KBM-7 (cell line): ENCODE data around the gene THNSL1.
"Not testable (repeated sequence)": the region's sequence is repeated elsewhere in the genome, so short reads cannot be mapped to it uniquely, and the experiment has no call there.

Experiments used
- DNase-seq: peaks from one replicate; pipeline ENCODE4 v3.0.0-alpha.2; 2015
- in situ Hi-C: fragments of 300-500 bp; cut with MboI; formaldehyde crosslinking; loops from 2 replicates; pipeline ENCODE4 v1.14.3; 2020; ENCODE audit warnings: low sequenced_read_pairs, low pct_unique_long_range_greater_than_20kb, mixed read lengths

The THNSL1 gene

DNA sequence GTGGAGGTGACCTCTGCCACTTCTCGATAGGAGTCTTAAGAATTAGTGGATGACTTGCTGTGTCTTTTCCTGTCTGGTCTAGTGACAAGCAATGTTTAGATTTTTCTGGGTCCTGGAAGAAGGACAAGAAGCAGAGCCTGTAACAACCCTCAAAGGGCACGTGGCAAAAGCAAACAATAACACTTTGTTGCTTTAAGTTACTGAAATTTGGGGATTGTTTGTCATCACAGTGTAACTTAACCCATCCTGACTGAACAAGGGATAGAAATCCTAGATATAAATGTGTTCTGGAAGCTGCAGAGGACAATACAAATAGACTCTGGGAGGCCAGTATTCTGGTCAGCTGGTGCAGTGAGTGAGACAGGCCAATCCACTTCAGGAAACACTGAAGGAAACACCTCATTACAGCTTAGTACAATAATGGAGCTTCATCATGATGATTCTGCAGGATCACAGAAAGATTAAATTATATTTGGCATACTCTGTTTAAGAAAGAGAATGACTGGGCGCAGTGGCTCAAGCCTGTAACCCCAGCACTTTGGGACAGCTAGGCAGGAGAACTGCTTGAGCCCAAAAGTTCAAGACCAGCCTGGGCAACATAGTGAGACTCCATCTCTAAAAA lies 23.8 kb upstream of the THNSL1 start:
- no peak for DNase-seq
- in situ Hi-C loops: no loop called here

DNA sequence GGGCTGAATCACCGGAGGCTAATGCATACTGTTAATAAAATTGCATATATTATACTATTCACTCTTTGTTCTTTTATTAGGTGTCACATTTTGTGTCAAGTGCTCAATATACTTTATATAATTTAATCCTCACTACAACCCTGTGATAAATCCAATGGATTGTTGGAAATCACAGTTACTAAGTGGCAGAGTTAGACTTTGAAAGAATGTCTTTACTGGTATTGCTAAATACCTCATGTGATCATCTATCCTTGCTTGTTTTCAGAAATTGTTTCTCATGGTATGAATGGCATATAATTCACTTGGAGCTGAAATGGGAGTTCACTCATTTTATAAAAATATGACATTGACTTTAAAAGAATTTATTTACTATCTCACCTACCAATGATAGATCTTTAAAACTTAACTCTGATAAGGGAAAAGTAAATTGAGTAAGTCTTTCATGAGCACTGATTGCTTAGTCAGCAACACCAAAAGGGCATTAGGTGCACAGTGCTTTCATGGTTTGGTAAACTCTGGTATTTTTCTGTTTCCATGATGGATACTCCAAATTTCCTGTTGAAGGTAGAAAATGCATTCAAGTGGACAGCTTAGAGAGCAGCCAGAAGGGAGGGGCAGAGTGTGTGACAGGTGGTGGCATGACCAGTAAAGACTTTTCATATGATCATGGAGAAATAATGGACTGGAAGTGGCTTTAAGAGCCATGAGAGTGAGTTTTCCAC lies 23.0 kb upstream of the THNSL1 start:
- no peak for DNase-seq
- in situ Hi-C loops: no loop called here

DNA sequence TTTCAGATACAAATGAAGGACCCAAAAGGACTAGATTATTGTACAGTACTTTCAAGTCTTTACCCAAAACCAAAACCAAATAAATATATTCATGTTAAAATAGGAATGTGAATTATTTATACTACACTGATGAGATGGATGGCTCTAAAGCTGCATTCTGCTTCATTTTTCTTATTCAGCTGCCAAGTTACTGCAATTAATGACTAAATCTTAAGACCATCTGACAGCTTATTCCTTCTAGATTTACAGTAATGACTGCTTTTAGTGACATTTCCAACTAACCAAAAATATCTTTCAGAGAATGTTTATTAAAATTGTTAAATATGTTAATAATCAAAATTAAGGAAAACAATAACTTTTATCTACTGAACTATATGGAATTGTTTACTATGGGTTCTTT lies 21.3 kb upstream of the THNSL1 start:
- in situ Hi-C loops: no loop called here
- no peak for DNase-seq

DNA sequence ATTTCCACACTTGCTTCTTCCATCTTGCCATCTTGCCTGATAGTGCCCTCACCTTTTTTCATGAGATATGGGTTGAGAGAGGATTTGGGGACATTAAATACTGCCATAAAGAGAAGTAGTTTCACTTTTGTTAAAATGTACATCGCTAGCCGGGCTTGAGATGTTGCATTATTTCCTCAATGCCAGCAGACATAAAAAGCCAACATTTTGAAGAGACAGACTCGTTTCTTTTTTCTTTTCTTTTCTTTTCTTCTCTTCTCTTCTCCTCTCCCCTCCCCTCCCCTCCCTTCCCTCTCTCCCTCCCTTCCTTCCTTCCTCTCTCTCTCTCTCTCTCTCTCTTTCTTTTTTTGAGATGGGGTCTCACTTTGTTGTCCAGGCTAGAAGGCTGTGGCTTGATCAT lies 18.4 kb upstream of the THNSL1 start:
- in situ Hi-C loops: no loop called here
- DNase-seq: no peak

DNA sequence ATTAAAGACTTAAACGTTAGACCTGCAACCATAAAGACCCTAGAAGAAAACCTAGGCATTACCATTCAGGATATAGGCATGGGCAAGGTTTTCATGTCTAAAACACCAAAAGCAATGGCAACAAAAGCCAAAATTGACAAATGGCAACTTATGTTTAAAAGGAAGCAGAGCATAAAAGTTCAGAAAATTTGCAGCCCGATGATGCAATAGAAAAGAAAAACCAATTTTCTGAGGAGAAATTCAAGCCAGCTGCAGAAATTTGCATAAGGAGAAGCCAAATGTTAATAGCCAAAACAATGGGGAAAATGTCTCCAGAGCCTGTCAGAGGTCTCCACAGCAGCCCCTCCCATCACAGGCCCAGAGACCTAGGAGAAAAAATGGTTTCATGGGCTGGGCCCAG lies 4.8 kb upstream of the THNSL1 start:
- DNase-seq, in situ Hi-C loops: not testable (repeated sequence)

DNA sequence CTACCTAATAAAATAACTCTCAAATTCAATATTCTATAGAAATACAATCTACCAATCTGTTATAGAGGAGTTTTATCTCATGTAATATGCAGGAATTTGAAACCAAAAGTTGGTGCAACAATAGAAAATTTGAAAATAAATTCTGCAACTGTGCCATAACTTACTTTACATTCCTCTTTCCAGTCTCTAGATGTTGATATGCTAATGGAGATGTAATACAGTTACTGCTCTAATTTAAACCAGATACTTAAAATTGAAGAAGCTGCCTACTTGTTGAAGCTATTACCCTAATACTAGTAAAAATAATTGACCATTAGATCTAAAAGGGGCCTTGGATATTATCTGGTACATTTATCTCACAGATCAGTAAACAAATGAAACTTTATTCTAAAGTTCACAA lies 1.8 kb upstream of the THNSL1 start:
- in situ Hi-C loops: no loop called here
- DNase-seq: no peak

DNA sequence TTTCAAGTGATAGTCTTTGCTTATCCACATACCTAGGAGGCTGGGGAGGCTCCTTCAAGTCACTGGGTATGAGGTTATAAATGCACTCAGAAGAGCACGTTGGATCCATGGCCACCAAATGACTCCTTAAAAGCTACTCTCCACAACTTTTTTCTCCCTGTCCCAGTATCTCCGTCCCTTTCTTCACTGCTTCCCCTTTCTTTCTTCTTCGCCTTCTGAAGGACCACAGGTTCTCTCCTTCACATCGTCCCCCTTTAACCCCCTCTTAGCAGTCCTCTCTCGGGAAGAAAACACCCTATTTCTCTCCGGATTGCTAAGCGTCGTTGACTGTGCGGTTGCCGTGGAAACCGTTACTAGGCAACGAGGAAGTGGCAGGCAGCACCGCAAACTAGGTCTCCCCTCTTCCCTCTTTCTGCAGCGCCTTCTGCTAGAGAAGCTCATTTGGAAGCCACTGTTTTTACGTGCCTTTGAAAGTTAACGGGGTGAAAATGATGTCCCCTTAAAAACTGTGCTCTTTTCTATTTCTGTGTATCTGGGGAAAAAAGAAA lies 510 bp upstream of the THNSL1 start, which contains the start of gene ENKUR:
Gene ENKUR, minus strand, starts transcription at position 331 of the 548 bp plus-strand sequence. Its CDS starts 222 bp downstream, at position 109.
- in situ Hi-C loops: no loop called here
- peak; percentile 96 for DNase-seq

DNA sequence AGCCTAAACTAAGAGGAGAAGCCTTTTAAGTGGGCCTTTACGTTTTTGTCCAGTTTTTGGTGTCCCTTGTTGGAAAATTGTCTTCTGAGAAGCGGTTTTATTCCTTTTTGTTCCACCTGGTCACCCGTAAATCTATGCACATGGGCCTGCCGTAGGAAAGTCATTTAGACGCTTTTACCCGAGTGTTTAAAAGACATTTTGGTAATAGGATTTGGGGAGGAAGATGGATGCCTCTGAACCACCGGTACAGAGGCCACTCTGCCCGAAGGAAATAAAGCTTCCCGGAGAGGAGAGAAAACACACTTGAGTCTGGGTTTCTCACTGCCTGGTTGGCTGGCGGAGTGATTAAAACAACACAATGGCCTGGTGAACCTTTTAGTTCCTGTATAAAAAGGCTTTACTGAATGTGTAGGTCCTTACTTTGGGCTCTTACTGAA lies 760 bp downstream of the THNSL1 start:
- DNase-seq: no peak
- in situ Hi-C loops: no loop called here

DNA sequence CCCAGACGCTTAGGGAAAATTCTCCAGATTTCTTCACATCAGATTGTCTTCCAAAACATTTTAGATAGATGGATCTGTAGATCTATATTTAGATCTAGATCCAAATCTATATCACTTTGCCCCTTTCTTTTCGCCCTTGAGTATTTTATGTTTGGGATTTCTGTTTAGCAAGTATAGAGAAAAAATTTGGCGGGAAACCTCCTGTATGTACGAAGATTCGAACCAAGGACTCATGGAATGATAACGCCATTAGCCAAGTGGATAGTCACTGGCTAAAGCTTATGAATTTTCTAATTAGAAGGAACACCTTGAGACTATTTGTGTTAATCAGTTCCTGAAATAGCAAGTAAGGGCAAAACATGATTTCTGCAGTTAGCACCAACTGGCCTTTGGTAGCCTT lies 1.2 kb downstream of the THNSL1 start:
- in situ Hi-C loops: no loop called here
- peak; percentile 20 for DNase-seq

DNA sequence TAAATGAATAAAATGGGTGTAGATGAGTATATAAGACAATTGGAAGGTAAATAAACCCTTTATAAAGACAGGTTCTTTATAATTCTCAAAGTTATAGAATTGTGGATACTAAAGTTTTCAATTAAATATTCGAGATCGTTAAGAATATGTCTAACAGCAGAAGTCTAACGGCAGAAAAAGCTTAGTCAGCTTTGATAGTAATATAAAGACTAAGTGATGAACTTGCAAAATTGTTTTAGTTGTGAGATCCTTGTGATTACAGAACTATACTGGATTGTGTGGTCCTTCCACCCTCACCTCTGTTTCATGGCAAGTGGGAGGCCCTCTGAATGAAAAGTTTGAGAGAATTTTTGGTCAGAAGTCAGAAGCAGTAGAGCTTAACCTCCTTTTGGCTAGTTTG lies 2.3 kb downstream of the THNSL1 start:
- in situ Hi-C loops: no loop called here
- no peak for DNase-seq

DNA sequence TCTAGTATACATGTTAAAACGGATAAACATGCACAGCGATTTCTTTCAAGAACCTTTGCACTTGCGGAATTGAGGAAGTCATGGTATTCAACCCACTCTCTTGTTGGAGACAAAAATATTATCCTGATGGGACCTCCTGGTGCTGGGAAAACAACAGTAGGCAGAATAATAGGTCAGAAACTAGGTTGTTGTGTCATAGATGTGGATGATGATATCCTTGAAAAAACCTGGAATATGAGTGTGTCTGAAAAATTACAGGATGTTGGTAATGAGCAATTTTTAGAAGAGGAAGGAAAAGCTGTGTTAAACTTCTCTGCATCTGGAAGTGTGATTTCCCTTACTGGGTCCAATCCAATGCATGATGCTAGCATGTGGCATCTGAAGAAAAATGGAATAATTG lies 6.9 kb downstream of the THNSL1 start:
- DNase-seq: peak; percentile 24
- in situ Hi-C loops: no loop called here

DNA sequence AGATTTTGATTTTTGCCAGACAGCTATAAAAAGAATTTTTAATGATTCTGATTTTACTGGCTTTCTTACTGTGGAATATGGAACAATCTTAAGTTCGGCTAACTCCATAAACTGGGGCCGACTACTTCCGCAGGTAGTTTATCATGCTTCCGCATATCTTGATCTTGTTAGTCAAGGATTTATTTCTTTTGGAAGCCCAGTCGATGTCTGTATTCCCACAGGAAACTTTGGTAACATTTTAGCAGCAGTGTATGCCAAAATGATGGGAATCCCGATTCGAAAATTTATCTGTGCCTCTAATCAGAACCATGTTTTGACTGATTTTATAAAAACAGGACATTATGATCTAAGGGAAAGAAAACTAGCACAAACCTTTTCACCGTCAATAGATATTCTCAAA lies 8.1 kb downstream of the THNSL1 start:
- DNase-seq: no peak
- in situ Hi-C loops: no loop called here

DNA sequence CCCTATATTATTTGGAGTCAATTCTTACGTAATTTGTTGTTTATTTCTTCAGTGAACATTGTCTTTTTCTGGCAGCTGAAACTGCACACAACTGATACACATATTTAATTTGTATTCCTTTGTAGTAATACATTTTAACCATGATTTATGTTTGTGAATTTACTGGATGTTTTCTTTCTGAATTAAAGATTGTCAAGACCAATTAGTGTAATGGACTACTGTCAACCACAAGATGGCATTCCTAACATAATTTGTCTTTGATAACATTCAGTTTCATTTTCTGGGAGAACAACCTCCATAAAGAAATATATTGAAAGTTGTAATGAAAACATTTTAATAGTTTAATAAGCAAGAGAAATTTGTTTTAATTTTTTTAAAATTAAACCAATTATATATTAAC lies 10.1 kb downstream of the THNSL1 start:
- in situ Hi-C loops: no loop called here
- DNase-seq: no peak

DNA sequence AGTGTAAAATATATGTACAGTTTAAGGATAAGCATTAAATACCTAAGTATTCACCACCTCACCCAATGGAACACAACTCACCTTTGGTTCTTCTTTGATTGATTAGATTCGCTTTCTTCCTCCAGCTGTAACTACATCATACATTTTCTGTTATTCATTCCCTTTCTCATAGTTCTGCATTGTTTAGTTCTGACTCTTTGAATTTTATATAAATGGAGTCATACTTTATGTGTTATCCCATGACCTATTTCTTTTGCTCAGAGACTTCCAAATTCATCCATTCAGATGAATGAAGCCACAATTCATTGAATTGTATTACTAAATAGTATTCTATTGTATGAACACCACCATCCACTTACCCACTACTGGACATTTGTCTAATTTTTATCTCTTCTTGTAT lies 12.3 kb downstream of the THNSL1 start:
- in situ Hi-C loops: no loop called here
- no peak for DNase-seq

DNA sequence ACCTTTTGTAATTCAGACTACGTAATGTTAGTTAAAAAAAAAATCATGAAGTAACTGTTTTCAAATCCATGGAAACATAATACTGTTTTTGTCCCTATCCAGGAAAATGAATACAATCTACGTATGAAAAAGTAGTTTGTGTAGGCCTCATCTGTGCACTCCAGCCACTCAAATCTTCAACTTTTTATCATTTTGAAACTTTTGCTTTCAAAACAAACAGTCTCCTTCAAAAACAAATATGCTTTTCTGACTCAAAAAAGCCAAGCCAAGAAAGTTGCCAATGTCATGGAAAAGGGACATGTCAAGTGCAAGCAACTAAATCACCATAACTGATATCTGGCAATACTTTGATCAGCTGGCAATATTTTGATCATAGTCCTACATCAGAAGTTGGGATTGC lies 13.1 kb downstream of the THNSL1 start:
- DNase-seq: no peak
- in situ Hi-C loops: no loop called here

DNA sequence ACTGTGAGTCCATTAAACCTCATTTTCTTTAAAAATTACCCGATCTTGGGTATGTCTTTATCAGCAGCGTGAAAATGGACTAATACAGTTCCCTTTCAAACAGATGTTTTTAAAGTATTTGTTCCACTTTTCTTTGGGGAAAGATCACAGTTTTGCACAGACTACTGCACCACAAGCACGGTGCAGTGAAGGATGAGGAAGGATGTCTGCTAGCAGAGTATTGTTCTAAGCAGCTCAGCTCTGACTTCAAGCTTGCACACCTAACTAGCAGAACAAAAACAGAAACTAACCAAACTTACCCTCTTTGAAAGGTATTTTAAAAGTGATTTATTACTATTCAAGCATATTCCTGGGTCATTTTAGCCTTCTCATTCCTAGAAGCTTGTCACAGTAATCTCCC lies 20.0 kb downstream of the THNSL1 start:
- in situ Hi-C loops: no loop called here
- no peak for DNase-seq

DNA sequence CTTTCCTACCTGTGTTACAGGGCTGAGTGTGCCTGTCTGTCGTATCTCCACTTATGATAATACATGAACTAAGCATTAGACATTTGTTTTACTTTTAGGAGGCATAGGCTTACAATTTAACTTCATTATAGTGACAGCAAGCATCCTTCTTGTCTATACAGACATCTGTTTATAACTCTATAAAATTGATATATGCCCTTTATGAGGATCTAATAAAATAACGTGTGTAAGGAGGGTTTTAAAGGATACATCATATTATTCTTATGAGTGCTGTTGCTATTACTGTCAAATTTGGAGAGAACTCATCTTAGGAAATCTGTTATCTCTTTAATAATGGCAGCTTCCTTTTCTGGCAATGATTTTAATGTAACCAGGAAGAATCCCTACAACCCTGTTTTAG lies 21.9 kb downstream of the THNSL1 start:
- DNase-seq: no peak
- in situ Hi-C loops: no loop called here

DNA sequence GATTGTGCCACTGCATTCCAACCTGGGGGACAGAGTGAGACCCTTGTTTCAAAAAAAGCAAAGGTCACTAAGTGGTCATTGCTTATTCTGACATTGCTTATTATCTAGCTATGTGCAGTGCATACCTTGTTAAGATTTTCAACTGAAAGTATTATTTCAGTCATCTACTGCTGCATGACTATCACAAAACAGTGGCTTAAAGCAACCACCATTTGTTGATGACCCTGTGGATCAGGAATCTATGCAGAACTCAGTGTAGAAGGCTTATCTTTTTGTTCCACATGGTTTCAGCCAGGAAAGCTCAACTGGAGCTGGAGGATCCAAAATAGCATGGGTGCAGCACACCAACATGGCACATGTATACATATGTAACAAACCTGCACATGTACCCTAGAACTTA lies 23.1 kb downstream of the THNSL1 start:
- no peak for DNase-seq
- in situ Hi-C loops: no loop called here

DNA sequence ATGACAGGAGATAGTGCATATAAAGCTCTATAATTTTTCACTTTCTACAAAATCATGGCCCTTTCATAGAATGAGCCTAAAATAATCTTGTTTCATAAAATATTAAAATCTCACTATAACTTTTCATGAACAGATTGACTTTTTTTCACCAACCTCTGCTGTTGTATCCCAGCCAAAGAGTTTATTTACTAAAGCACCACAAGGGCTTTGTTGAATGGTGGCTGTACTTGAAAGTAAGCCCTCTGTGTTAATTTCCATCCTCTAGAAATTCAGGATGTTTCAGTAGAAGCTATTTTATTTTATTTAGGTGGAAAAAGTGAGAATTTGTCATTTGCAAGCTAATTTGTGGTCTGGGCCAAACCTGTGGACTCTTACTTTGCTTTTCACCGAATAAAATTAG lies 30.2 kb downstream of the THNSL1 start:
- in situ Hi-C loops: no loop called here
- no peak for DNase-seq

DNA sequence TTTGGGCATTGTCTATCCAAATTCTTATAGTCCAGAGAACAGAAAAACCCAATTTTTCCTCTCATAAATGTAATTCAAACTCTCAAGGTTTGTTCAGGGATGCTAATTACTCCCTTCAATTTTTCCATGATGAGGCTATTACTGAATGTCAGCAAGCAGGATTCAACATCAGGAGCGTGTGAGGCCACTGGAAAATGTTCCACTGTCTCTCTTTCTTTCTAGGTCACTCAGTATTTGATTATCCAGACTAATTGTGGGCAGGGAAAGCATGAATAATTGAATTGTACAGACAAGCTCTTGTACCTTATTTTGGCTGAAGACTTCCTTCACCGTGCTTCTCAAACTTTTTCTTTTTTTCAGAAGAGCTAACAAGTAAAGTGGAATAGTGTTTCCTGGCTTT lies 30.7 kb downstream of the THNSL1 start:
- no peak for DNase-seq
- in situ Hi-C loops: no loop called here
